HG02759 (cell line): ENCODE data around the gene VCL.
"Not testable (repeated sequence)": the region's sequence is repeated elsewhere in the genome, so short reads cannot be mapped to it uniquely, and the experiment has no call there.

Experiments
- ATAC-seq: cut with Tn5 transposase; IDR thresholded peaks from one replicate; pipeline ENCODE4 v1.9.1; 2021; ENCODE audit warnings: mild to moderate bottlenecking, moderate library complexity; ENCODE audit not compliant: unreplicated experiment

Gene VCL

GRCh38 chr10:73997787-73998622 is at the start of gene VCL:
VCL (plus strand) TSS chr10:73998116; CDS start chr10:73998208, 92 bp downstream.
- peak; percentile 98 for ATAC-seq

DNA sequence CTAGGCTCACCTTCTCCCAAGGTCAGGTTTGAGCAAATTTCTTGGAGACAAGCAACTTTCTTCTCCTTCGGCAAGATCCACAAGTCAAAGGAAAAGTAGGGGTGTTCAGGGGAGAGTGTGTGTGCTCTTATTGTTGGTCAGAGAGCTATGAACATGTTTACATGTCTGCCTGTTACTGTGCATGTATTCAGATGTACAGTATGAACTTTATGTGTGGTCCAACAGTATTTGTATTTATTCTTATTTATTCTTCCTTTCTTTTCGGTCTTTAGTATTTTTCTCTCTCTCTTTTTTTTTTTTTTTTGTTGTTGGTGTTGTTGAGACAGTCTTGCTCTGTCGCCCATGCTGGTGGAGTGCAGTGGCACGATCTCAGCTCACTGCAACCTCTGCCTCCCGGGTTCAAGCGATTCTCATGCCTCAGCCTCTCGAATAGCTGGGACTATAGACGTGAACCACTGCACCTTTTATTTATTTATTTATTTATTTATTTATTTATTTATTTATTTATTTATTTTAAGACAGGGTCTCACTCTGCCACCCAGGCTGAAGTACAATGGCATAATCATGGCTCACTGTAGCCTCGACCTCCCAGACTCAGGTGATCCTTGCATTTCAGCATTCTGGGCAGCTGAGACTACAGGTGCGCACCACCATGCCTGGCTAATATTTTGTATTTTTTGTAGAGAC is 48.8 kb upstream of the VCL start:
- no peak for ATAC-seq

DNA sequence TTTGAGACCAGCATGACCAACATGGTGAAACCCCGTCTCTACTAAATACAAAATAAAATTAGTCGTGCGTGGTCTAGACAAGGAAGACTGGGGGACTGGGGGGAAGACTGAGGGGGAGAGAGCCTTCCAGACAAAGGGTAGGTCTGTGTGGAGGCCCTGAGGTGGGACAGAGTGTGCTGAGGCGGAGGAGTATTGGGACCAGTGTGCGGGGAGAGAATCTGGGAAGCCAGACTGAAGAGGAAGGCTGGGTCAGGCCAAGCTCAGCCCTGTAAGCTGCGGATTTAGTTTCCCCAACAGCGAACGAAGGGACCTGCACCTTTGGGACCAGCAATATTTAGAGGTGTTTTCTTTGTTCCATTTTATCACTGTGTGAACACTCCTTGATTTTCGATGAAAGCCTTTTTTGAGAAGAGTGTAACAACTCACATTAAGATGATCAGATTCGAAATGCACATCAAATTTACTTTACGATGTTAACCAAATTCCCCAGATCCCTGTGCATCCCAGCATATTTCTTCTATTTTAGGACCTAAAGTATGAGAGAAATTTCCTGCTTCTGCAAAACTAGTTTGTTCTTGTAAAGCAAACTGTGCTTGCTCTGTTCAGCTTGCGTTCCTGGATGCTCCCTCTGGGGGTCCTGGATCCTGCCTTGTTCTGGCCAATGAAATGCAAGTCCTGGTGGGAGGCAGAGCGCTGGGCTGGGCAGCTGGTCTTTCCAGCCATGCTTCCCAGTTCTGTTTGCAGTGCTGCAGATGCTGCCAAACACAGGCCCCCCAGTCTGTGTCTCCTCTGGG is 47.6 kb upstream of the VCL start:
- no peak for ATAC-seq

DNA sequence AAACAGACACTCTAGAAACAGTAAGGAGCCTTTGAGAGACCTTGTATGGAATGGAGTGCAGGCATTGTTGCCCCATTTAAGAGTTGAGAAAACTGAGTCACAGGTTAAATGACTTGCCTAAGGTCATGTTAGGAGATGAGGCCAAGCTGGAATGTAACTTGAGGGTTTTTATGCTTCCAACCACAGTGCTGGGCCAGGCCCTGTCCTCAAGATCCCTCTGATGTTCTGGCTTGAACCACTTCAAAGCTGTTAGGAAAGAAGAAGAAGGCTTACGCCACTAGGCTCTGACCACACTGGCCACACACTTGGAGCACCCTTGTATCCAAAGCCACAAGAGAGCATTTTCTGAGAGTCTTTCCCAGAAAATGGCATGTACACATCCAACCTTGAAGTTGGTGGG is 44.3 kb upstream of the VCL start:
- ATAC-seq: no peak

- no peak for ATAC-seq
These were observed 43.2 kb upstream of the VCL start for GRCh38 chr10:73954737-73955136.

- no peak for ATAC-seq
These were observed 42.2 kb upstream of the VCL start for GRCh38 chr10:73955719-73956118.

GRCh38 chr10:73956476-73957359 is 41.2 kb upstream of the VCL start:
- ATAC-seq: peak; percentile 59

- no peak for ATAC-seq
These were observed 38.3 kb upstream of the VCL start for GRCh38 chr10:73959484-73960243.

DNA sequence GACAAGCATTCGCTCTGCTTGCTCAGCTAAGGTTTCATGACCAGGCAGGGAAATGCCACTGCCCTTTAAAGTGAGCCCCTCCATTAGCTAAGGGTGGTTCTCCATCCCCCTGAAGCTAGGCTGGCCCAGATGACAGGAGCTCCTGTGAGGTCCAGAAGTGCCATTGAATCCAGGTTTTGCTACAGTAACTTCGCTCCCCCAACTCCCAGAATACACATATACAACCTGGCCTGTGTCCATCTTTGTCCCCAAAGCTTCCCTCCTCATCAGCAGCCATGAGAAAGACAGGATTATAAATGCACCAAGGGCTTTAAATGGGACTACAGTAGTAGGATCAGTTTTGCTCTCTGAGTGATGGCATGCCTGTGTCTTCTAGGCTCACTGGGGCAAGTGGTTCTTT is 35.5 kb upstream of the VCL start:
- ATAC-seq: no peak

- ATAC-seq: not testable (repeated sequence)
These were observed 34.4 kb upstream of the VCL start for GRCh38 chr10:73963533-73963932.

DNA sequence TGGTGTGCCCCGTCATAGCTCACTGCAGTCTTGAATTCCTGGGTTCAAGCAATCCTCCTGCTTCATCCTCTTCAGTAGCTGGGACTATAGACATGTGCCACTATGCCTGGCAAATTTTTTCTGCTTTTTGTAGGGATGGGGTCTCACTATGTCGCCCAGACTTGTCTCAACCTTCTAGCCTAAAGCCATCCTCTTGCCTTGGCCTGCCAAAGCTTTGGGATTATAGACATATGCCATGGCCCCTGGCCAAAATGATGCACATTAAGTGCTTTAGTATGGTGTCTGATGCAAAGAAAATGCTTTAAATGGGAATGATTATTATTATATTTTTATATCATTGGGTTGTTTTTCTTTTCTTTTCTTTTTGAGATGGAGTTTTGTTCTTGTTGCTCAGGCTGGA is 33.2 kb upstream of the VCL start:
- ATAC-seq: no peak

- not testable (repeated sequence) for ATAC-seq
These were observed 32.5 kb upstream of the VCL start for GRCh38 chr10:73965267-73965889.

- no peak for ATAC-seq
These were observed 31.8 kb upstream of the VCL start for GRCh38 chr10:73965890-73966768.

GRCh38 chr10:73967022-73967429 is 30.9 kb upstream of the VCL start:
- no peak for ATAC-seq

DNA sequence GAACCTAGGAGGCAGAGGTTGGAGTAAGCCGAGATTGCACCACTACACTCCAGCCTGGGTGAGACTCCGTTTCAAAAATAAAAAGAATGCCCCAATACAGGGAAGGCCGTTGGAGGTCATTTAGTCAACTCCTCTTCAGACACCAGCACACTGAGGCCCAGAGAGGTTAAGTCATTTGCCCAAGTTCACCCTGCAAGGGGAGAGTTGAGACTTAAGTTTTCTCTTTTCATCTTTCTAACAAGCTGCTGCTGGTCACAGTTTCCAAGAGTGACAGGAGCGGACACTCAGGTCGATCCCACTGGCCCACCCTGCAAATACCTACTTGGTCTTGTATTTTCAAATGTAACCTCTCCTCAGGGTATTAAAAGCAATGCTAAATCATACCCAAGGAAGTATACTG is 30.4 kb upstream of the VCL start:
- no peak for ATAC-seq

GRCh38 chr10:73968098-73968521 is 29.8 kb upstream of the VCL start:
- no peak for ATAC-seq

GRCh38 chr10:73969224-73969841 is 28.6 kb upstream of the VCL start:
- no peak for ATAC-seq

DNA sequence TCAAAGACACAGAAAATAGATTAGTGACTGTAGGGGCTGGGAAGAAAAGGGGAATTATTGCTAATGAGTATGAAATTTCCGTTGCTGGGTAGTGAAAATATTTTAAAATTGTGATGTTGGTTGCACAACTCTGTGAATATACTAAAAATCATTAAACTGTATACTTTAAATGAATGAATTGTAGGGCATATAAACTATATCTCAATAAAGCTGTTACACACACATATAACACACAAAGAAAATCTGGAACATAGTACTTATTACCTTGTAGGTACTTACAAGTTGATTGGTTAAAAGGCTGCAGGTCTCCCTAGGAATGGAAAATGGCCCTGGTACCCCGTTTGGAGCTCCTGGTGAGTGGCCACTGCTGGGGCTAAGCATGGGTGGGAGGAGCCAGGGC is 27.1 kb upstream of the VCL start:
- ATAC-seq: no peak
